Gastroesophageal sphincter (tissue), 3 donors: ENCODE results near the gene GDPD5.

ENCODE experiments used
- EP300 ChIP-seq: sonication (generic); formaldehyde crosslinking; IDR thresholded peaks from one replicate; pipeline ENCODE4 v1.6.1; 2017; ENCODE audit warnings: antibody characterized with exemption, mild to moderate bottlenecking
- POLR2A ChIP-seq, 2 donors: fragments of 450-650 bp; IDR thresholded peaks; one replicate each; pipeline ENCODE4 v1.6.1; 2017; ENCODE audit warnings: antibody characterized with exemption in 2 of 2, mild to moderate bottlenecking in 2 of 2, moderate library complexity in 1 of 2
- TF ChIP-seq, protein P1 (sequence below), 4 experiments: fragments of 200-600 bp in 2 of 4; fragments of 450-650 bp in 2 of 4; sonication (generic) in 1 of 4; IDR thresholded peaks; one replicate each; pipeline ENCODE4 v1.5.1; 2017 to 2019; ENCODE audit warnings: antibody characterized with exemption in 4 of 4, mild to moderate bottlenecking in 2 of 4, moderate library complexity in 2 of 4

GRCh38 chr11:75542088-75542438, 16.3 kb upstream of the GDPD5 start:
- TF ChIP-seq EP300, result no peak
- TF ChIP-seq, protein P1, sequence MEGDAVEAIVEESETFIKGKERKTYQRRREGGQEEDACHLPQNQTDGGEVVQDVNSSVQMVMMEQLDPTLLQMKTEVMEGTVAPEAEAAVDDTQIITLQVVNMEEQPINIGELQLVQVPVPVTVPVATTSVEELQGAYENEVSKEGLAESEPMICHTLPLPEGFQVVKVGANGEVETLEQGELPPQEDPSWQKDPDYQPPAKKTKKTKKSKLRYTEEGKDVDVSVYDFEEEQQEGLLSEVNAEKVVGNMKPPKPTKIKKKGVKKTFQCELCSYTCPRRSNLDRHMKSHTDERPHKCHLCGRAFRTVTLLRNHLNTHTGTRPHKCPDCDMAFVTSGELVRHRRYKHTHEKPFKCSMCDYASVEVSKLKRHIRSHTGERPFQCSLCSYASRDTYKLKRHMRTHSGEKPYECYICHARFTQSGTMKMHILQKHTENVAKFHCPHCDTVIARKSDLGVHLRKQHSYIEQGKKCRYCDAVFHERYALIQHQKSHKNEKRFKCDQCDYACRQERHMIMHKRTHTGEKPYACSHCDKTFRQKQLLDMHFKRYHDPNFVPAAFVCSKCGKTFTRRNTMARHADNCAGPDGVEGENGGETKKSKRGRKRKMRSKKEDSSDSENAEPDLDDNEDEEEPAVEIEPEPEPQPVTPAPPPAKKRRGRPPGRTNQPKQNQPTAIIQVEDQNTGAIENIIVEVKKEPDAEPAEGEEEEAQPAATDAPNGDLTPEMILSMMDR (IDR thresholded peaks at IDR 0.05), result no peak
- no peak for TF ChIP-seq POLR2A (IDR thresholded peaks at IDR 0.05)
